Testis (tissue), 2 donors: ENCODE data around the gene AIFM1.

ENCODE experiments used
- POLR2A ChIP-seq: fragments of 450-650 bp; IDR thresholded peaks from one replicate; pipeline ENCODE4 v1.6.1; 2017; ENCODE audit warnings: antibody characterized with exemption, mild to moderate bottlenecking, moderate library complexity
- TF ChIP-seq, protein P1 (sequence below), 3 experiments: fragments of 450-650 bp in 2 of 3; fragments of 200-600 bp in 1 of 3; sonication (generic) in 1 of 3; IDR thresholded peaks; one replicate each; pipeline ENCODE4 v1.5.1; 2016 to 2019; ENCODE audit warnings: antibody characterized with exemption in 3 of 3, mild to moderate bottlenecking in 2 of 3, moderate library complexity in 1 of 3

DNA sequence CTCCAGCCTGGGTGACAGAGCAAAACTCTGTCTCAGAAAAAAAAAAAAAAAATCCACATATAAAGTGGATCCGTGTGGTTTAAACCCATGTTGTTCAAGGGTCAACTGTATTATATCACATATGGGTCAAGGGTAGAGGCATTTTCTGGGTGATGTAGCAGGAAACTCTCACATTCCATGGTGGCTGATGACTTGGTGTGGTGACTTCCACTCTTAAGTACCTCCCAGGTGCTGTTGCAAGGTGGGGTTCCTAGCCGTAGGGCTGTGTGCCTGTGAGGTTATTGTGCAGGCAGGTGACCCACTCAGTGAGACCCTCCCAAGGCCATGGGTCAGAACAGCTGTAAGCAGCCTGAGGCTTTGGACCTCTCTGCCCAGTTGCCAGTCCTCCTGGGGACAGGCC lies 72.4 kb downstream of the AIFM1 start:
- TF ChIP-seq, protein P1, sequence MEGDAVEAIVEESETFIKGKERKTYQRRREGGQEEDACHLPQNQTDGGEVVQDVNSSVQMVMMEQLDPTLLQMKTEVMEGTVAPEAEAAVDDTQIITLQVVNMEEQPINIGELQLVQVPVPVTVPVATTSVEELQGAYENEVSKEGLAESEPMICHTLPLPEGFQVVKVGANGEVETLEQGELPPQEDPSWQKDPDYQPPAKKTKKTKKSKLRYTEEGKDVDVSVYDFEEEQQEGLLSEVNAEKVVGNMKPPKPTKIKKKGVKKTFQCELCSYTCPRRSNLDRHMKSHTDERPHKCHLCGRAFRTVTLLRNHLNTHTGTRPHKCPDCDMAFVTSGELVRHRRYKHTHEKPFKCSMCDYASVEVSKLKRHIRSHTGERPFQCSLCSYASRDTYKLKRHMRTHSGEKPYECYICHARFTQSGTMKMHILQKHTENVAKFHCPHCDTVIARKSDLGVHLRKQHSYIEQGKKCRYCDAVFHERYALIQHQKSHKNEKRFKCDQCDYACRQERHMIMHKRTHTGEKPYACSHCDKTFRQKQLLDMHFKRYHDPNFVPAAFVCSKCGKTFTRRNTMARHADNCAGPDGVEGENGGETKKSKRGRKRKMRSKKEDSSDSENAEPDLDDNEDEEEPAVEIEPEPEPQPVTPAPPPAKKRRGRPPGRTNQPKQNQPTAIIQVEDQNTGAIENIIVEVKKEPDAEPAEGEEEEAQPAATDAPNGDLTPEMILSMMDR (IDR thresholded peaks at IDR 0.05): no peak
- TF ChIP-seq POLR2A: no peak
